ENCODE measurements around the gene CEACAM5.

CEACAM5 gene

DNA sequence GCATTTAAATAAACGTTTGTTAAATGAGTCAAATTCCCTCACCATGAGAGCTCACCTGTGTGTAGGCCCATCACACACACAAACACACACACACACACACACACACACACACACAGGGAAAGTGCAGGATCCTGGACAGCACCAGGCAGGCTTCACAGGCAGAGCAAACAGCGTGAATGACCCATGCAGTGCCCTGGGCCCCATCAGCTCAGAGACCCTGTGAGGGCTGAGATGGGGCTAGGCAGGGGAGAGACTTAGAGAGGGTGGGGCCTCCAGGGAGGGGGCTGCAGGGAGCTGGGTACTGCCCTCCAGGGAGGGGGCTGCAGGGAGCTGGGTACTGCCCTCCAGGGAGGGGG, 8.5 kb upstream of the CEACAM5 start:
- in situ Hi-C loops (cut with MboI; ENCODE audit: low pct_unique_long_range_greater_than_20kb, low sequenced_read_pairs, unreplicated experiment), result no loop called here
- no peak for DNase-seq (ENCODE audit: low spot score)
- TF ChIP-seq, protein P1, sequence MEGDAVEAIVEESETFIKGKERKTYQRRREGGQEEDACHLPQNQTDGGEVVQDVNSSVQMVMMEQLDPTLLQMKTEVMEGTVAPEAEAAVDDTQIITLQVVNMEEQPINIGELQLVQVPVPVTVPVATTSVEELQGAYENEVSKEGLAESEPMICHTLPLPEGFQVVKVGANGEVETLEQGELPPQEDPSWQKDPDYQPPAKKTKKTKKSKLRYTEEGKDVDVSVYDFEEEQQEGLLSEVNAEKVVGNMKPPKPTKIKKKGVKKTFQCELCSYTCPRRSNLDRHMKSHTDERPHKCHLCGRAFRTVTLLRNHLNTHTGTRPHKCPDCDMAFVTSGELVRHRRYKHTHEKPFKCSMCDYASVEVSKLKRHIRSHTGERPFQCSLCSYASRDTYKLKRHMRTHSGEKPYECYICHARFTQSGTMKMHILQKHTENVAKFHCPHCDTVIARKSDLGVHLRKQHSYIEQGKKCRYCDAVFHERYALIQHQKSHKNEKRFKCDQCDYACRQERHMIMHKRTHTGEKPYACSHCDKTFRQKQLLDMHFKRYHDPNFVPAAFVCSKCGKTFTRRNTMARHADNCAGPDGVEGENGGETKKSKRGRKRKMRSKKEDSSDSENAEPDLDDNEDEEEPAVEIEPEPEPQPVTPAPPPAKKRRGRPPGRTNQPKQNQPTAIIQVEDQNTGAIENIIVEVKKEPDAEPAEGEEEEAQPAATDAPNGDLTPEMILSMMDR (IDR thresholded peaks at IDR 0.05; ENCODE audit: extremely low read depth, insufficient read depth, missing control alignments), result no peak

DNA sequence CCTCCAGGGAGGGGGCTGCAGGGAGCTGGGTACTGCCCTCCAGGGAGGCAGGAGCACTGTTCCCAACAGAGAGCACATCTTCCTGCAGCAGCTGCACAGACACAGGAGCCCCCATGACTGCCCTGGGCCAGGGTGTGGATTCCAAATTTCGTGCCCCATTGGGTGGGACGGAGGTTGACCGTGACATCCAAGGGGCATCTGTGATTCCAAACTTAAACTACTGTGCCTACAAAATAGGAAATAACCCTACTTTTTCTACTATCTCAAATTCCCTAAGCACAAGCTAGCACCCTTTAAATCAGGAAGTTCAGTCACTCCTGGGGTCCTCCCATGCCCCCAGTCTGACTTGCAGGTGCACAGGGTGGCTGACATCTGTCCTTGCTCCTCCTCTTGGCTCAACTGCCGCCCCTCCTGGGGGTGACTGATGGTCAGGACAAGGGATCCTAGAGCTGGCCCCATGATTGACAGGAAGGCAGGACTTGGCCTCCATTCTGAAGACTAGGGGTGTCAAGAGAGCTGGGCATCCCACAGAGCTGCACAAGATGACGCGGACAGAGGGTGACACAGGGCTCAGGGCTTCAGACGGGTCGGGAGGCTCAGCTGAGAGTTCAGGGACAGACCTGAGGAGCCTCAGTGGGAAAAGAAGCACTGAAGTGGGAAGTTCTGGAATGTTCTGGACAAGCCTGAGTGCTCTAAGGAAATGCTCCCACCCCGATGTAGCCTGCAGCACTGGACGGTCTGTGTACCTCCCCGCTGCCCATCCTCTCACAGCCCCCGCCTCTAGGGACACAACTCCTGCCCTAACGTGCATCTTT, 7.8 kb upstream of the CEACAM5 start:
- in situ Hi-C loops (cut with MboI; ENCODE audit: low pct_unique_long_range_greater_than_20kb, low sequenced_read_pairs, unreplicated experiment), result no loop called here
- TF ChIP-seq, protein P1 (IDR thresholded peaks at IDR 0.05; ENCODE audit: extremely low read depth, insufficient read depth, missing control alignments), result no peak

GRCh38 chr19:41701401-41702075, 6.9 kb upstream of the CEACAM5 start:
- in situ Hi-C loops (cut with MboI; ENCODE audit: low pct_unique_long_range_greater_than_20kb, low sequenced_read_pairs, unreplicated experiment), result no loop called here
- TF ChIP-seq, protein P1 (IDR thresholded peaks at IDR 0.05; ENCODE audit: extremely low read depth, insufficient read depth, missing control alignments), result peak; percentile 44
- DNase-seq (ENCODE audit: low spot score), result no peak

More for the DNA sequence above, 7.8 kb upstream of the CEACAM5 start:
- DNase-seq (ENCODE audit: low spot score), result no peak

DNA sequence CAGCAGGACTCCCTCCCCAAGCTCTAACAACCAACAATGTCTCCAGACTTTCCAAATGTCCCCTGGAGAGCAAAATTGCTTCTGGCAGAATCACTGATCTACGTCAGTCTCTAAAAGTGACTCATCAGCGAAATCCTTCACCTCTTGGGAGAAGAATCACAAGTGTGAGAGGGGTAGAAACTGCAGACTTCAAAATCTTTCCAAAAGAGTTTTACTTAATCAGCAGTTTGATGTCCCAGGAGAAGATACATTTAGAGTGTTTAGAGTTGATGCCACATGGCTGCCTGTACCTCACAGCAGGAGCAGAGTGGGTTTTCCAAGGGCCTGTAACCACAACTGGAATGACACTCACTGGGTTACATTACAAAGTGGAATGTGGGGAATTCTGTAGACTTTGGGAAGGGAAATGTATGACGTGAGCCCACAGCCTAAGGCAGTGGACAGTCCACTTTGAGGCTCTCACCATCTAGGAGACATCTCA, 6.2 kb upstream of the CEACAM5 start:
- DNase-seq (ENCODE audit: low spot score), result no peak
- in situ Hi-C loops (cut with MboI; ENCODE audit: low pct_unique_long_range_greater_than_20kb, low sequenced_read_pairs, unreplicated experiment), result no loop called here

DNA sequence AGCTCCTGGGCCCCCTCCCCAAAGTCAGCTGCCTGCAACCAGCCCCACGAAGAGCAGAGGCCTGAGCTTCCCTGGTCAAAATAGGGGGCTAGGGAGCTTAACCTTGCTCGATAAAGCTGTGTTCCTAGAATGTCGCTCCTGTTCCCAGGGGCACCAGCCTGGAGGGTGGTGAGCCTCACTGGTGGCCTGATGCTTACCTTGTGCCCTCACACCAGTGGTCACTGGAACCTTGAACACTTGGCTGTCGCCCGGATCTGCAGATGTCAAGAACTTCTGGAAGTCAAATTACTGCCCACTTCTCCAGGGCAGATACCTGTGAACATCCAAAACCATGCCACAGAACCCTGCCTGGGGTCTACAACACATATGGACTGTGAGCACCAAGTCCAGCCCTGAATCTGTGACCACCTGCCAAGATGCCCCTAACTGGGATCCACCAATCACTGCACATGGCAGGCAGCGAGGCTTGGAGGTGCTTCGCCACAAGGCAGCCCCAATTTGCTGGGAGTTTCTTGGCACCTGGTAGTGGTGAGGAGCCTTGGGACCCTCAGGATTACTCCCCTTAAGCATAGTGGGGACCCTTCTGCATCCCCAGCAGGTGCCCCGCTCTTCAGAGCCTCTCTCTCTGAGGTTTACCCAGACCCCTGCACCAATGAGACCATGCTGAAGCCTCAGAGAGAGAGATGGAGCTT, 4.7 kb upstream of the CEACAM5 start:
- in situ Hi-C loops (cut with MboI; ENCODE audit: low pct_unique_long_range_greater_than_20kb, low sequenced_read_pairs, unreplicated experiment), result no loop called here
- TF ChIP-seq, protein P1 (IDR thresholded peaks at IDR 0.05; ENCODE audit: extremely low read depth, insufficient read depth, missing control alignments), result no peak
- DNase-seq (ENCODE audit: low spot score), result no peak

More for the DNA sequence above, 6.2 kb upstream of the CEACAM5 start:
- TF ChIP-seq, protein P1 (IDR thresholded peaks at IDR 0.05; ENCODE audit: extremely low read depth, insufficient read depth, missing control alignments), result no peak

GRCh38 chr19:41705393-41706174, 2.8 kb upstream of the CEACAM5 start:
- TF ChIP-seq, protein P1 (IDR thresholded peaks at IDR 0.05; ENCODE audit: extremely low read depth, insufficient read depth, missing control alignments), result no peak
- in situ Hi-C loops (cut with MboI; ENCODE audit: low pct_unique_long_range_greater_than_20kb, low sequenced_read_pairs, unreplicated experiment), result no loop called here
- DNase-seq (ENCODE audit: low spot score), result no peak
